Stimulated activated CD8-positive, alpha-beta memory T cell treated with anti-CD3 and anti-CD28 coated beads, Interleukin-7, amount 100 ng/mL, for 48 hours (primary cell): ENCODE data around the gene NXPH4.

Source experiments
- DNase-seq, 2 donors: peaks; one replicate each; pipeline ENCODE4 v3.0.0-alpha.2; 2020; ENCODE audit warnings: low read depth in 1 of 2; ENCODE audit errors: extremely low read depth in 1 of 2

The NXPH4 gene

DNA sequence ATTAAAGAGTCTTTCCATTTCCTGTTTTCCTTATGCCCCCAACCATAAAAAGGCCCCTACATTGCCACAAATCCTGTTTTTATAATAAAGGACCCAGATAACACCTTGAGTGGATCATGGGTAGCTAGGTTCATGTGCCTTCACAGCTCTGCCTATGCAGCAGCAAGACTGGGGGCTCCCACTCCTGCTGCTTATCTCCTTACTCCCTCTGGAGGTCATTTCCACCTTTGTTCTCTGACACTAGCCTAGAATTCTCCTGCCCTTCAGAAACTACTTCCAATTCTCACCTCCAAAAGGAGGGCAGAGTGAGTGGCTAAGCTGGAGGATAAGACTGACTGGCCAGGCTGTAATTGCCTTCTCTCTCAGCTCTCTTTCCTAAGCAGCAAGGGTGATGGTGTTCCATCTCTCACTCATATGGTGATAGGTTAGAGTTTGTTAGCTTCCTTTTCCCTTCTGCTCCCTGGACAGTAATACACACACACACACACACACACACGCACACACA is 54.4 kb downstream of the NXPH4 start:
- DNase-seq: no peak

DNA sequence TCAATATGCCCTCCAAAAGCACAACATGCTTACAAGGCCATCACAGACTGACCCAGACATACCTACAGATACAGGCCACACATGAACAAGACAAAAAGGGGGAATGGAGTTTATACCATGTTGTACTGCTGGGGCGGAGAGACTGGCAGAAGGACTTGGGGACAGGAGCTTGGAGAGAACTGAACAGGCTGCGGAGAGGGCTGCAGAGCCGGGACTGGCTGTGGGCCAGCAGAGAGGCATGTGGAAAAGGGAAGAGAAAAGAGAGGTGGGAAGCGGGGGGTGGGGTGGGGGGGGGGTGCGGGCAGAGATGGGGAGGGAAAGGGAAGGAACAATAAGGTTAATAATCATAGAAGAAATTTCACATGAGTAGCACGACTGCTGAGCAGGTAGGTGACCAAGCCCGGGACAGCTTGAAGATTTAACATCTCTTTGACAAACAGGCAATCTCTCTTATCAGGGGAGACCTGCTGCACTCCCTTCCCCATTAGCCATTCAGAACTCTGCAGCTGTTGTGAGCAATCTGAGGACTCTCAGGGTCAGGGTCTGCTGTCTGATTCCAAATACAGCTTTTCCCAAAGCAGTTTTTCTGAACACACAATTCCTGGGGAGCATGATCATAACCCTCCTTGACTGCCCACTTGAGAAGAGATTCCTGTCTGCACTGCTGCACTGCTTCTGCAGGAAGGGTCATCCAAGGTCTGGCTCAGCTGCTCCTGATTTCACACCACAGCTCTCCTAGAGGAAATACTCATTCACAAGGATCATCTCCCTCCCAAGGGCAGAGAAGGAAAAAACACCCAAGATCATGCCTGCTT is 56.0 kb downstream of the NXPH4 start:
- DNase-seq: no peak

DNA sequence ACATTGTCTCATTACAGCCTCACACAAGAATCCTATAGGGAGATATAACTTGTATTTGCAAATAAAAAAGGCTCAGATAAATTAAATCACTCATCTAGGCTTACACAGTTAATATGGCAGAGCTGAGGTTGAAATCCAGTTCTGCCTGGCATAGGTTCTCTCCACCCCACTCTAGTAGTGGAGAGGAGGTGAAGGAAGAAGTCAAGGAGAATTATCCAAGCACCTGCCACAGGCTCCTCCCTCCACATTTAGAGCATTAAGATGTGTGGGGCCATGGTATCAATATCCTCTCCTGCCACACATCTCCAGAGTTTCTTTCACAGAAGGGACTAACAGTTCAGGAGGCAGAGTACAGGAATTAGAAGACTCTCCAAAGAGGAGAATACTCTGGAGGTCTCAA is 56.9 kb downstream of the NXPH4 start:
- no peak for DNase-seq
